Suprapubic skin (tissue), 3 donors: Measurements from ENCODE around the gene POLR1A.

Experiments
- EP300 ChIP-seq: sonication (generic); formaldehyde crosslinking; IDR thresholded peaks from one replicate; pipeline ENCODE4 v1.6.1; 2017; ENCODE audit warnings: antibody characterized with exemption
- POLR2A ChIP-seq, 2 donors: fragments of 450-650 bp; IDR thresholded peaks; one replicate each; pipeline ENCODE4 v1.6.1; 2017; ENCODE audit warnings: antibody characterized with exemption in 2 of 2, mild to moderate bottlenecking in 2 of 2, moderate library complexity in 2 of 2
- TF ChIP-seq, protein P1 (sequence below), 2 donors: fragments of 200-600 bp in 1 of 2; fragments of 450-650 bp in 1 of 2; sonication (generic) in 1 of 2; IDR thresholded peaks; one replicate each; pipeline ENCODE4 v1.5.1; 2016 to 2019; ENCODE audit warnings: antibody characterized with exemption in 2 of 2, mild to moderate bottlenecking in 1 of 2, moderate library complexity in 1 of 2

DNA sequence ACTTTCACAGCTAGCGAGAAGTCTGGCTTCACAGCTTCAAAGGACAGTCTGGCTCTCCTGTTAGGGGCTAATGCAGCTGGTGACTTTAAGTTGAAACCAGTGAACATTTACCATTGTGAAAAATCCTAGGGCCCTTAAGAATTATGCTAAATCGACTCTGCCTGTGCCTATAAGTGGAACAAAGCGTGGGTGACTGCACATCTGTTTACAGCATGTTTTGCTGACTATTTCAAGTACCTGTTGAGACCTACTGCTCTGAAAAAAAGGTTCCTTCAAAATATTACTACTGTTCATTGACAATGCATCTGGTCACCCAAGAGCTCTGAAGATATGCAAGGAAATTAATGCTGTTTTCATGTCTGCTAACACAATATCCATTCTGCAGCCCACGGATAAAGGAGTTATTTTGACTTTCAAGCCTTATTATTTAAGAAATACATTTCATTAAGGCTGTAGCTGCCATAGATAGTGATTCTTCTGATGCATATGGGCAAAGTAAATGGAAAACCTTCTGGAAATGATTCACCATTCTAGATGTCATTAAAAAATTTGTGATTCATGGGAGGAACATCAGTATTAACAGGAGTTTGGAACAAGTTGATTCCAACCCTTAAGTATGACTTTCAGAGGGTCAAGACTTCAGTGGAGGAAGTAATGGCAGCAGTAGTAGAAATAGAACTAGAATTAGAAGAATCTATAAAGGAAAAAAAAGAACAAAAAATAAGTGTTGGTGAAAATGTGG lies 48.9 kb downstream of the POLR1A start:
- TF ChIP-seq, protein P1, sequence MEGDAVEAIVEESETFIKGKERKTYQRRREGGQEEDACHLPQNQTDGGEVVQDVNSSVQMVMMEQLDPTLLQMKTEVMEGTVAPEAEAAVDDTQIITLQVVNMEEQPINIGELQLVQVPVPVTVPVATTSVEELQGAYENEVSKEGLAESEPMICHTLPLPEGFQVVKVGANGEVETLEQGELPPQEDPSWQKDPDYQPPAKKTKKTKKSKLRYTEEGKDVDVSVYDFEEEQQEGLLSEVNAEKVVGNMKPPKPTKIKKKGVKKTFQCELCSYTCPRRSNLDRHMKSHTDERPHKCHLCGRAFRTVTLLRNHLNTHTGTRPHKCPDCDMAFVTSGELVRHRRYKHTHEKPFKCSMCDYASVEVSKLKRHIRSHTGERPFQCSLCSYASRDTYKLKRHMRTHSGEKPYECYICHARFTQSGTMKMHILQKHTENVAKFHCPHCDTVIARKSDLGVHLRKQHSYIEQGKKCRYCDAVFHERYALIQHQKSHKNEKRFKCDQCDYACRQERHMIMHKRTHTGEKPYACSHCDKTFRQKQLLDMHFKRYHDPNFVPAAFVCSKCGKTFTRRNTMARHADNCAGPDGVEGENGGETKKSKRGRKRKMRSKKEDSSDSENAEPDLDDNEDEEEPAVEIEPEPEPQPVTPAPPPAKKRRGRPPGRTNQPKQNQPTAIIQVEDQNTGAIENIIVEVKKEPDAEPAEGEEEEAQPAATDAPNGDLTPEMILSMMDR (IDR thresholded peaks at IDR 0.05): no peak
- TF ChIP-seq POLR2A (IDR thresholded peaks at IDR 0.05) (no peak), EP300 (no peak)
